Prostate gland (tissue), 2 donors: ENCODE results near the gene TMEM17. TPM values are rescaled to one million over a fixed set of nuclear protein-coding genes. Genes with fewer than 3 reads are reported as not detected.

Experiments
- DNase-seq: peaks from one replicate; pipeline ENCODE4 v3.0.0-alpha.2; 2019; ENCODE audit warnings: low spot score
- H3K27ac ChIP-seq, 2 donors: fragments of 200-600 bp; sonication (generic); 2 replicates each; pipeline ENCODE4 v1.5.1; 2017 to 2019
- H3K27me3 ChIP-seq: fragments of 200-600 bp; sonication (generic); replicated peaks from 2 replicates; pipeline ENCODE4 v1.5.1; 2019; ENCODE audit not compliant: insufficient read depth
- H3K36me3 ChIP-seq, 2 donors: fragments of 200-600 bp; sonication (generic); 1 replicate in 1 of 2; 2 replicates in 1 of 2; pipeline versions ENCODE4 v1.5.1 to v1.8.1; 2017 to 2019
- H3K4me1 ChIP-seq: fragments of 200-600 bp; sonication (generic); replicated peaks from 2 replicates; pipeline ENCODE4 v1.5.1; 2019
- H3K4me3 ChIP-seq, 2 donors: fragments of 200-600 bp; sonication (generic); 2 replicates each; pipeline ENCODE4 v1.5.1; 2017 to 2019
- H3K9me3 ChIP-seq: fragments of 200-600 bp; sonication (generic); 2 replicates; pipeline ENCODE4 v1.5.1; 2017
- POLR2A ChIP-seq: fragments of 450-650 bp; IDR thresholded peaks from one replicate; pipeline ENCODE4 v1.6.1; 2016; ENCODE audit warnings: antibody characterized with exemption, mild to moderate bottlenecking
- POLR2AphosphoS5 ChIP-seq: sonication (generic); formaldehyde crosslinking; IDR thresholded peaks from one replicate; pipeline ENCODE4 v1.6.1; 2017; ENCODE audit warnings: antibody characterized with exemption
- WGBS: methylation state at CpG from one replicate; pipeline ENCODE4 v1.1.5; 2018; 5-methylcytosine and 5-hydroxymethylcytosine counted together
- intact Hi-C: fragments of 100-400 bp; cut with DNase I; formaldehyde crosslinking; loops from one replicate; pipeline ENCODE4 v1.14.2; 2022
- total RNA-seq, 2 donors: library from RNA; depleted of rRNA; stranded (reverse); fragments of >200 nt; gene quantifications; one replicate each; pipeline ENCODE4 v1.1.0, GENCODE V29; 2016
- TF ChIP-seq, protein P1 (sequence below), 4 experiments: fragments of 200-600 bp in 2 of 4; fragments of 450-650 bp in 2 of 4; sonication (generic) in 2 of 4; IDR thresholded peaks; 1 replicate in 3 of 4; 2 replicates in 1 of 4; pipeline ENCODE4 v1.5.1; 2016 to 2019; ENCODE audit warnings: antibody characterized with exemption in 4 of 4, mild to moderate bottlenecking in 2 of 4, moderate library complexity in 2 of 4

The TMEM17 gene
- total RNA-seq, 2 donors from 2014 or later: 2.6 to 4.0 TPM

DNA sequence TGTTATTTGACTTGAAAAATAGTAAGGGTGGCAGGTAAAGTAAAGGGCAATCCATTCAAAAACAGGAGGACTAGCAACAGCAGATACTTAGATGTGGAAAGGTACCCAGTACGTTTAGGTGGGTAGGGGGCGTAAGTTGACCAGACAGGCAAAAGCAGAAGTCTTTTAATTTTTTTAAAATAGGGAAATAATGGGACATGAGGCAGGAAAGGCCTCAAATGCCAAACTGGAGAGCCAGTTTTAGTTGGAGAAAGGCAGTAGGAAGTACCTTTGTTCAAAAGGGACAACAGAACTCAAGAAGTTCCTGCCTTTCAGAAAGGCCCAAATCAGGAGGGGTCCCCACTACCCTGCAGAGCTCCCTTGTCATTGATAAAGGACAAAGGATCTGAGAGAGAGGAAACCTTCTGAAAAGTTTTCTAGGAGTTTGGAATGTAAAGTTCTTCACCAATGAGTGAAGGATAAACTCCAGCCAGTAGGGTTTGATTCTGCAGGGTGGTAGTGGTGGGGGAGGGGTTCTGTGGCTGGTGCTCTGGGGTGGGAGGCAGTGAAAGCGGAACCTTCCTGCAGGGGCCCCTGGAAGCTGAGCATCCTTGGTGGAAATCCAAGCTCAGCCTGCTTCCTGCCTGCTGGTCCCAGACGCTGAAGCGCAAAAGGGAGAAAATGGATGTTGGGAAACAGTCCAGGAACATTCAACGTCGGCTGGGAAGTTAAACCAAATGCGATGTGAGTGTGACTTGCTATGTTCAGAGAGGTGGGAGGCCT is 40.1 kb downstream of the TMEM17 start:
- Histone ChIP-seq H3K36me3 (no peaks in the 10 kb centered on the region), H3K9me3 (no peaks in the 10 kb centered on the region), H3K4me3 (no peak overlapping the region), H3K27ac (no peak overlapping the region), H3K4me1 (no peaks in the 10 kb centered on the region), H3K27me3 (no peaks in the 10 kb centered on the region)
- no peak for DNase-seq
- TF ChIP-seq POLR2AphosphoS5 (no peak), POLR2A (no peak)
- TF ChIP-seq, protein P1, sequence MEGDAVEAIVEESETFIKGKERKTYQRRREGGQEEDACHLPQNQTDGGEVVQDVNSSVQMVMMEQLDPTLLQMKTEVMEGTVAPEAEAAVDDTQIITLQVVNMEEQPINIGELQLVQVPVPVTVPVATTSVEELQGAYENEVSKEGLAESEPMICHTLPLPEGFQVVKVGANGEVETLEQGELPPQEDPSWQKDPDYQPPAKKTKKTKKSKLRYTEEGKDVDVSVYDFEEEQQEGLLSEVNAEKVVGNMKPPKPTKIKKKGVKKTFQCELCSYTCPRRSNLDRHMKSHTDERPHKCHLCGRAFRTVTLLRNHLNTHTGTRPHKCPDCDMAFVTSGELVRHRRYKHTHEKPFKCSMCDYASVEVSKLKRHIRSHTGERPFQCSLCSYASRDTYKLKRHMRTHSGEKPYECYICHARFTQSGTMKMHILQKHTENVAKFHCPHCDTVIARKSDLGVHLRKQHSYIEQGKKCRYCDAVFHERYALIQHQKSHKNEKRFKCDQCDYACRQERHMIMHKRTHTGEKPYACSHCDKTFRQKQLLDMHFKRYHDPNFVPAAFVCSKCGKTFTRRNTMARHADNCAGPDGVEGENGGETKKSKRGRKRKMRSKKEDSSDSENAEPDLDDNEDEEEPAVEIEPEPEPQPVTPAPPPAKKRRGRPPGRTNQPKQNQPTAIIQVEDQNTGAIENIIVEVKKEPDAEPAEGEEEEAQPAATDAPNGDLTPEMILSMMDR (IDR thresholded peaks at IDR 0.05): no peak
- intact Hi-C loops: no loop called here
- 48% methylated on average over 8 of the region's 8 CpGs for WGBS

- H3K4me1 ChIP-seq: no peaks in the 10 kb centered on the region
- no peak overlapping the region for H3K27ac ChIP-seq
- H3K36me3 ChIP-seq: no peaks in the 10 kb centered on the region
- H3K4me3 ChIP-seq: no peak overlapping the region
- no peak for DNase-seq
- H3K9me3 ChIP-seq: no peaks in the 10 kb centered on the region
- intact Hi-C loops: no loop called here
- TF ChIP-seq, protein P1 (IDR thresholded peaks at IDR 0.05): no peak
- no peak for TF ChIP-seq POLR2A
- H3K27me3 ChIP-seq: no peaks in the 10 kb centered on the region
- whole genome bisulfite sequencing: 82% methylated on average over 4 of the region's 4 CpGs
Observed at GRCh38 chr2:62465039-62465740, 40.8 kb downstream of the TMEM17 start.

DNA sequence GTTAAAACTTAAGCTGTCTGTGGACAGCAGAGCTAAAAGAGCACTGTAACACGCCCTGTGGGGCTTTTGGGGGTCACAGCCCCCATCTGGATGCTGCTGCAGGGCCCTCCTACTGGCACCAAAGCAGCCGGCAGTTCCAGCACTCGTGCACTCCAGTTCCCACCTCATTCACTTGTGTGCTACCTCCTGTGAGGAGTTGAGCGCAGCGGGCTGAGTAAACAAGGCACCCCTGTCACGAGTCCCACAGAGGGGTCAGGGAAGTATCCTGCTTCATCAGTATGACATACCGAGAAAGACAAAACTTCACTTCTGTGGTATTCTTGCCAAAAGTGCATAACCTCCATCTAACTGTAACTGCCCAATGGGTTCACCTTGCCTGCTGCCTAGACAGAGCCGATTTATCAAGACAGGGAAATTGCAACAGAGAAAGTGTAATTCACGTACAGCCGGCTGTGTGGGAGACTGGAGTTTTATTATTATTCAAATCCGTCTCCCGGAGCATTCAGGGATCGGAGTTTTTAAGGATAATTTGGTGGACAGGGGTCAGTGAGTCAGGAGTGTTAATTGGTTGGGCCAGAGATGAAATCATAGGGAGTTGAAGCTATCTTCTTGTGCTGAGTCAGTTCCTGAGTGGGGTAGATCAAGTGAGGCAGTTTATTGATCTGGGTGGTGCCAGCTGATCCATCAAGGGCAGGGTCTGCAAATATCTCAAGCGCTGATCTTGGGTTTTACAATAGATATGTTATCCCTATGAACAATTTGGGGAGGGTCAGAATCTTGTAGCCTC is 41.6 kb downstream of the TMEM17 start:
- H3K9me3 ChIP-seq: no peaks in the 10 kb centered on the region
- WGBS: 88% methylated on average over 14 of the region's 14 CpGs
- intact Hi-C loops: no loop called here

GRCh38 chr2:62462211-62462610 is 43.8 kb downstream of the TMEM17 start:
- no peaks in the 10 kb centered on the region for H3K4me1 ChIP-seq
- no peak for DNase-seq
- TF ChIP-seq, protein P1 (IDR thresholded peaks at IDR 0.05): no peak
- TF ChIP-seq POLR2A (no peak), POLR2AphosphoS5 (no peak)
- no peaks in the 10 kb centered on the region for H3K36me3 ChIP-seq
- H3K4me3 ChIP-seq: no peak overlapping the region
- H3K9me3 ChIP-seq: no peaks in the 10 kb centered on the region
- no peak overlapping the region for H3K27ac ChIP-seq
- WGBS: 98% methylated on average over 2 of the region's 2 CpGs
- H3K27me3 ChIP-seq: no peaks in the 10 kb centered on the region
- intact Hi-C loops: no loop called here

More for the DNA sequence above, 41.6 kb downstream of the TMEM17 start:
- Histone ChIP-seq H3K4me3 (no peak overlapping the region), H3K4me1 (no peaks in the 10 kb centered on the region), H3K27me3 (no peaks in the 10 kb centered on the region), H3K36me3 (no peaks in the 10 kb centered on the region), H3K27ac (no peak overlapping the region)
- DNase-seq: no peak
- TF ChIP-seq POLR2A (no peak), POLR2AphosphoS5 (no peak)
- TF ChIP-seq, protein P1 (IDR thresholded peaks at IDR 0.05): no peak
